HG02798 (cell line): Measurements from ENCODE around the gene DOCK10.
"Not testable (repeated sequence)": the region's sequence is repeated elsewhere in the genome, so short reads cannot be mapped to it uniquely, and the experiment has no call there.

Source experiments
- ATAC-seq: cut with Tn5 transposase; IDR thresholded peaks from one replicate; pipeline ENCODE4 v1.9.1; 2021; ENCODE audit warnings: mild to moderate bottlenecking; ENCODE audit not compliant: unreplicated experiment, poor library complexity

The DOCK10 gene

DNA sequence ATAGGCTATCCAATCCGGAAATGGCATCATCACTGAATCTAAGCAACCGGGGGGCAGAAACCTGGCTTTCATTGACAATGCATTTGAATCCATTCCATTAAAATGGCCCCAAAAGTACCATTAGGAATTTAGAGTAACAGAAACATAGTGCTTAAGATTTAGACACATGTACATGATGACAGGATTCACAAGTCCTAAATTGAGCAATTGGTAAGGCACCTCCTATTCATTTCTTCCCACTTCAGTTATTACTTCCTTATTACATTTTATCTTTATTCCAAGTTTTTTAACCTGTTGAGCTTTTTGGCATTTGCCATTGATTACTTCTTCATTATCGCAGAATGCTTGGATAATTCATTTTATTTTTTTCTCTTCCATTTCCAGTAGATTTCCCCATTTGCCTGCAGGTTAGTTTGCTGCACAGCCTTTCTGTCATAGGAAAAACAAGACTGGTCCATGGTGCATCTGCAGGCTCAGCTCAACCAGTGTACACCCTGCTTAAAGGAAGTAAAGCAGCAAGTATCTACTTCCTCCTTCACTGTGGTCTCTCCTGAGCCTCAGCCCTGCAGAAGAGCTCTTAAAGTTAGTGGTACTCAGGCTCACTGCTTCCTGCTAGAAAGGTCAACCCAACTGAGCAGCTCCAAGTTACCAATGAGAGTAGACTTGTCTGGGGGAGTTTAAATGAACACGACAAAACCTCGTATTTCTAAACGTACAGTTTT lies 89.2 kb downstream of the DOCK10 start:
- peak; percentile 63 for ATAC-seq

DNA sequence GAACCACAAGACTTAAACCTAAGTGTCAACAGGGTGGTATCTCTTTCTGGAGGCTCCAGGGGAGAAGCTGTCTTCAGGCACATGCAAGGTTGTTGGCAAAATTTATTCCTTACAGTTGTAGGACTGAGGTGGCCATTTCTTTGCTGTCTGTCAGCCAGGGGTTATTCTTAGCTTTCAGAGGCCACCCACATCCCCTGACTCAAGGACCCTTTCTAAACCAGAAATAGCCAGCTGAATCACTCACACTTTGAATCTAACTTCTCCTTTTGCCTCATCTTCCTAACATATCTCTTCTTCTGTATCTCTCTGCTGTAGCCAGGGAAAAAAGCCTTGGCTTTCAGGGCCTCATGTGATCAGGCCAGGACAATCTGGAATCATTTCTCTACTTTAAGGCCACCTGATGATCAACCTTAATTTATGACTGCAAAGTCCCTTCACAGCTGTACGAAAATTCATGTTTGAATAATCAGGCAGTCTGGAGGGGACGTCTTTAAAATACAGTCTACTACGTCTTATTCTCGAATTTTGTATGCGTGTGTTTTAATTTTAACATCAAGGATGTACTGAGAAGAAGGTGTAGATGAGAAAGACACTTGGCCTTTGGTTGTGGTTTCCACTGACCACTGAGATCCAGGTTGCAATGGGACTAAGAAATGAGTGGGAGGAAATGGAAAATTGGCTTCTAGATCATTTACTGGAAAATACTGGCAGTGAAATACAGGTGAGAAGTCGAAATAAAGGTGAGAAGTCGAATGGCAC lies 90.4 kb downstream of the DOCK10 start:
- peak; percentile 29 for ATAC-seq

DNA sequence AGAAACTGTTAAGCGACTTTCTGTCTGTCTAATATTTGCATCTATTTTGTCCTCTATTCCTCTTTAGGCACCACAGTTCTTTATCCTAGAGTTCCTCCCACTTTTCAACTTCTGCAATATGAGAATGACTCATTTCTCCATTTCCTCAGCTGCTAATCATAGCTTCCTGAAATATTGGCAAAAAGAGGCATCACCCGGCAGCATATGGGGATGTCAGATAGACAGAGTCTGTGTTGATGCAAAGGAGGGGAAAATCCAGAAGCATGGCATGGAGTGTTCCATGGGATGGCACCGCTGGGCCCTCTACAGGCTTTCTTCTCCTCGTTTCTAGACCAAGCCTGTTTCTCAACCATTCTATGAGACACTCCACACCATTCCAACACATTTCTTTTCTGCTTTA lies 93.4 kb downstream of the DOCK10 start:
- no peak for ATAC-seq

DNA sequence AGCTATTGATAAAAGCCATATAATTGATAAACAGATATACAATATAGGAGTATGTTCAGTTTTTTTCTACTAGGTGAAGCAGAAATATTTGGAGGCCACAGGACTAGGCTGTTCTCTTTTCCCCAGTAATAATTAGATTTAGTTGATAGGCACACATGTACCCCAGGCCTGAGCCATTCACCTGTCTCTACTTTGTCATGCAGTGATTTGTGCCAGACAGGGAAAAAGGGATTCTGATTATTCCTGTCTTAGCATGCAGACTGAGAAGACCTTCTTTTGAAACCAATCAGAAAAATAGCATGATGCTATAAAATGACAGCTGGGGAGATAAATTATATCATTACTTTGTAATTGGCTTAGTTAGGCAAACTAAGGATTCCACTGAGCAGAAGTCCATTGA lies 94.3 kb downstream of the DOCK10 start:
- no peak for ATAC-seq

DNA sequence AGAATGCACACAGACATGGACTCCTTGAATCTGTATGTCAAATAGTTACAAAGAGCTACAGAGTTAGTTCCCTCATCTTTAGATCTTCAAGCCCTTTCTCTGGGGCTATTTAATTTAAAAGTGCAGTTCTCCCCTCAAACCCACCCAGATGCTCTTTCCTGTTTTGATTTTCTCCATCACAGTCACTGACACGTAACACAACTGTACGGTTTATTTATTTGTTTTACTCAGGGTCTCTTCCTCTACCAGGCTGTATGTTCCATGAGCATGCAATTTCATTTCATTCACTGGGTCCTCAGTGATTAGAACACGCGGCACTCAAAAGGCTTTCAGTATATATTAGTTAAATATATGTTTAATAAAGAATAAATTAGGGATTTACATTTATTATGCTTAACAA lies 94.7 kb downstream of the DOCK10 start:
- ATAC-seq, result no peak

DNA sequence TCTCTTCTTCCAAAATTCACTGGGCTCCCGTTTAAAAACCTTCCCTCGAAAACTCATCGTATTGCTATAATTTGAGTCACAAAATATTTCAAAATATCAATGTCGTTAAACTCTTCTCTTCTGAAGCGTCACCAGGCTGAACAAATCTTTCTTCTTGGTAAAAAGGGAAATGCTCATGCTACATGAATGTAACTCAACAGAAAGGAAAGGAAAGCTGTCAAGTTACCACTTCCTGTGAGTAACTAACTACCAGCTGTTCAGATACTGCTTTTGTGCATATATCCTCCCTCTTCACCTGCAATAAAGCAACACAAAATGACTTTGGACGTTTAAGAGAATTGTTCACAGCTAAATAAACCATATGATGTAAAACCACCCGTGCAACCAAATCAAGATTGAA lies 95.4 kb downstream of the DOCK10 start:
- peak; percentile 80 for ATAC-seq

DNA sequence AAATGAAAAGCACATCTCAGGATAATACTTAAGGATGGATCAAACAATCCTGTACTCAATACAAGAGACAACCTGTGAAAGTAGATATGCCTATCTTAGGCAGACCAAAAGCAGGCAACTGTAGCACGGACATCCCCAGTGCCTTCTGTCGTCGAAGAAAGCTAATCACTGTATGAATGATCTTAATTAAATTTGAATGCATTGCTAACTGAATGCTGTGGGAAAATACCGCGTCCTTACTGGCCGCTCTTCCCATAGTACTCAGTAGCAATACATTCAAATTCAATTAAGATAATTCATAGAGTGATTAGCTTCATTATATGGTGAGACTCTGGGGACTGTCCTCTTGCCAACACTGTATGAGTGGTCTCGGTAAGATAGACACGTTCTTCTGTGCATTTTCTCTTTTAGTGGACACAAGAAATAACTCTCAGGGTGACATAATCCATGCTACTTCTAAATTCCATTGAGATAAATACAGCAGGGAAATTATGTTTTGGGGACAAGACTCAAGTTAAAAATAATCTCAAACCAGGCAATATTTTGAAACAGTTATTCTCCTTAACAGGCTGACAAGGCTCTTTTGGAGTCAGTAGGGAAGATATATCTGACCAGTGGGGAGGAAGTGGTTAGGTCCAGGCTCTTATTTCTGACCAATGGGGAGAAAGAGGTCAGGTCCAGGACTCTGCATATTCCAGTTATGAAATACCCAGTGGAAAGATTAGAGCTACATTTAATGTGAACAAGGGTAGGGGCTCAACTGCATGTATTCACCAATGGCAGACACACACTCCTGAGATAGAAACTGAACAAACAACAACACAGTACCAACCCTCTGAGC lies 97.3 kb downstream of the DOCK10 start:
- ATAC-seq, result peak; percentile 29

DNA sequence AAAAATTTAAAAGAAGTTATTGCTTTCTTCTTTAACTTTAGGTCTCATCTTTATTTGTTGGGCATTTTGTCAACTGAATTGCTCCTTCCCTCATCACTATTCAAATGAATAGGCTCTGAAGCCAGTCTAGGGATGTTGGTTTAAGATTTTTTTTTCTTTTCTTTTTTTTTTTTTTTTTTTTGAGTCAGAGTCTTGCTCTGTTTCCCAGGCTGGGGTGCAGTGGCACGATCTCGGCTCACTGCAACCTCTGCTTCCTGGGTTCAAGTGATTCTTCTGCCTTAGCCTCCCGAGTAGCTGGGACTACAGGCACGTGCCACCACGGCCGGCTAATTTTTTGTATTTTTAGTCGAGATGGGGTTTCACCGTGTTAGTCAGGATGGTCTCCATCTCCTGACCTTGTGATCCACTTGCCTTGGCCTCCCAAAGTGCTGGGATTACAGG lies 98.6 kb downstream of the DOCK10 start:
- ATAC-seq, result not testable (repeated sequence)

DNA sequence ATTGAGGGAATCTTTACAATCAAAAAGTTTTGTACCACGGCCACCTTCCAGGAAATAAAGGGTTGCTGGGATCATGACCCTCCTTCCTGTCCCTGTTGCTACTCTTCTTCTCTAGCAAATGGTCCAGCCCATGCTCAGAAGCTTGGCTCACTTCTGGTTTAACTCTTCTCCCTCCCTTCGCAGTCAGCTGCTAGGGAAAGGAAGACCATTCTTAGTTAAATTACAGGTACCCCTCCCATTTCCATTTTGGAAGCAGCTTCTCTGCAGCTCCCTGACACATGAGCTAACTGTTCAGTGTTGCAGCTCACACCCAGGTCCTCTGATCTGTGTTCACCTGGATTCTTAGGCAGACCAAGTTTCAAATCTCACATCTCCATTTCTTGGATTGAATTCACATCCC lies 100.3 kb downstream of the DOCK10 start:
- ATAC-seq, result no peak

DNA sequence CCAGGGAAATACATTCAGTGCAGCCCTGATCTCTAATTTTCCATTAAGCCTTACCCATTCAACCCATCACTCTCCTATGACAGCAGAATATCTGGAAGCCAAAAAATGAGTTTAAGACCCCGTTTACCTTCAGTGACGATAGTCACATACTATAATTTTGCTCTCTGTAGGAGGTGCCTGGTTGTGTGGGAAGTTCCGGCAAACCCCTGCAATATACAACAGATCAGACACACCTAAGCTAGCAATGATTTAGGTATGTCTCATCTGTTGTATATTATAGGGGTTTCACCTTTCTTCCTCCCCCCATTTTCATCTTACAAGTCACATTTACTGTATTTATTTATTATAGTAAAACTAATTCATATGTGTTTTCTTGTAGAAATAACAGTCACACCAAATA lies 101.7 kb downstream of the DOCK10 start:
- no peak for ATAC-seq

DNA sequence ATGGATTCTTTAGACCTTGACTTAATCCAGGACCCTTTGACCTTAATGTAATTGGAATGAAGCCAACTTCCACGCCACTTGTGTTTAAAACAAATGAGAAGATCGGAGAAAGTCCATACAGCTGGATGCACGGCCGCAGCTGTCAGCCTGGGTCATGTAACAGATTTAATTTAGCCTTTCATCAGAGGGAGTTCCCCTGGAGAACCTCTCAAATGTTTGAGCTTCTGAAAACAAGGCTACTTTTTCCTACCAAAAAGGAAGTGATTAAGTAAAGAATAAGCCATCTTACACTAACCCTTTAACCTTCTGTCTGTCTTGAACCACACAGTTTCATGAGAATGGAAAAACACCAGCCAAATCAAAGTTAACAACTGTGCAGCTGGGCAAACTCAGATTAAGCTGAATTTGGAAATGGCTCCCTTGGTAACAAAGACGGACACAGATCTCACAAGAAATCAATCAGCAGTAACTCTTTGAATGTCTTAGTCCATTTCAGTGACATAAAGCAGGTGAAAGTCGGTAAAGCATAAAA lies 103.6 kb downstream of the DOCK10 start:
- peak; percentile 48 for ATAC-seq

DNA sequence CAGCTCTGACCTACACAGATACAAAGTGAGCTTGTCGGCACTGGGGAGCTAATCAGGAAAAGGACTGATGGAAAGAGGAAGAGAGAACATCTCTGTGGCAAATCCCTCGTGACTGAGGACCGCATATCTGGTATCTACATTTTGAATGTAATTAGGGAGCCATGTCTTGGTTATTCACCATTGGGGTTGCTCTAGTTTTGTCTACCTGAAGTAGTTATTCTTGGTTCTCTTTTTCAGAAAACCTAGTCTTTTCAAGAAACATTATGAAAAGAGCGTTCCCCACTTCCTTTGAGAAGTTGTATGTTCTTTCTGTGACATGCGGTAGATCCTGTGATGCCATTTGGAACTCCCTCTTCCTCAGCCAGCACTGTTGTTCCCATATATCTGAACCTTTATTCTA lies 104.4 kb downstream of the DOCK10 start:
- ATAC-seq, result peak; percentile 86

DNA sequence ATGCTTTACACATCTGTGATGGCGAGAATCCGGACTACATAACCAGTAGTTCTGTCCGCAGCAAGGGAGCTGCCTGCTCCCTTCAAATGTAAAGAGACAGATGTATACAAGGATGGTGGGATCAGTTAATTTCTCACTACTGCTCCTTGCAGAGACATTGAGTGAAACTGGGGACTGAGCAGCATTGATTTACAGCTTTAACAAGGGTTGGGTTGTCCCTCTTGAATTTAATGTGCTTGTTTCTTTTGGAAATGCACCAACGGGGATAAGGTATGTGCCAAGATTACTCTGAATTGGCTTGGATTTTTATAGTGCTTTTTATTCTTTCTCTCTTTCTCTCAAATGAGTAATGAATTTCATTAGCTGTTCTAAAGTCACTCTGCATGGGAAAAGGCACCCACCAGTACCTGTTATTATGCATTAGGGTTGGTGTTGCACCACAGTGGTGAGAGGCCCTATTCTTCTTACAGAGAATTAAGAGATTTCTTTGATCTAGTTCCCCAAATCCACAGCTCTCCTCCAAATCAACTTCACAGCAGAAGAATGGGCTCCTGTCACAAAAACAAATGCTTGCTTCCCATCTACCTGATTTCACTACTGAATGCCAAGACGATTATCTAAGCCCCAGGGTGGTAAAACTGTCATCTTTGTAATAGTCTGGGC lies 107.6 kb downstream of the DOCK10 start:
- no peak for ATAC-seq

DNA sequence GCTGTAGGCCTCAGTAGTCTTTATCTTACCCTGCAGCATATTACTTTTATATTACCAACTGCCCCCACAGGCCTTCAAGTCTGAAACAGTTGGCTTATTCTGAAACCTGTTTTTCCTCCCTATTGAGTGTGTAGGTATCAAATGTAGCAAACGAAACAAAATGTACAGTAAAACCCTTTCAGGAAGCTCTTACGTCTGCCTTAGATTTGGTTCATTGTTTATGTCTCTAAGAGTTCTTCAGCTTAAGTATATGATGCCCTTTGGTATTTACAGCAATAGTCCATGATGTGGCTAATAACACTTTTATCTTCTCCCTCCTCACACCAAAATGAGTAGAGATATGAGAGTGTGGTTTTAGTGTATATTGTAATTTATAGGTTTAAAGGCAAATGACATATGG lies 108.8 kb downstream of the DOCK10 start:
- ATAC-seq, result no peak

DNA sequence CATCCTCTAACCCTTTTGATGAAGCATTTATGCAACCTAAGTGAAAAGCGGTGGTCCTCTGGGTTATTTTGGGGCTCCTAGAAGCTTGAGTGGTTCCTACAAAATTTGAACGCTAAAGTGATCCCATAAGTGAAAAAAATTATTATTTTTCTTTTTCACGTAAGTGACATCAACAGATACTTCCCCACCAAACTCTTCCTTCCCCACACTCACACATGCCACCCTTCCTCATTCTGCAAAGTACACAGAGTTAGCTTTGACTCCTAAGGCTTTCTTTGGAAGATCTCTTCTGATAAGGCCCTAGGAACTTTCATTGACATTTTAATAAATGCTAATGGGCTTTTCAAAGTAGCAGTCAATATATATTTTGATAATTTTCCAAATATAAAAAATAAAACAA lies 109.7 kb downstream of the DOCK10 start:
- ATAC-seq, result no peak

DNA sequence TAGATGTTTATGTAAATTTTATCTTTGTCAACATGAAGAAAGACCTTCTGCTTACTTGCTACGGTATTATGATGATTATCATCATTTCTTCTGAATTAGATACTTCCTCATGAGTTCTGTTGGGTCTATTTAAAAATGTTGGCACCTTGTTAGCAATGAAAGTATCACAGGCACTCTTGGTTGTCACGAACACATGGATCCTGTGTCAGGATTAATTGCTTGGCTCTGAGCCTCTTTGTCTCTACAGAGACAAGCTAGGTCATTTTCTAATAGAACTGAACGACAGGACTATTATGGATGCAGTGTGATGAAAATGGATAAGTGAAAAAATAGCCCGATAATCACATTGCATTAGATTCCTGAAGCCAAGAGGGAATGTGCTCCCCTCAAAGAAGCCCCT lies 110.3 kb downstream of the DOCK10 start:
- no peak for ATAC-seq

DNA sequence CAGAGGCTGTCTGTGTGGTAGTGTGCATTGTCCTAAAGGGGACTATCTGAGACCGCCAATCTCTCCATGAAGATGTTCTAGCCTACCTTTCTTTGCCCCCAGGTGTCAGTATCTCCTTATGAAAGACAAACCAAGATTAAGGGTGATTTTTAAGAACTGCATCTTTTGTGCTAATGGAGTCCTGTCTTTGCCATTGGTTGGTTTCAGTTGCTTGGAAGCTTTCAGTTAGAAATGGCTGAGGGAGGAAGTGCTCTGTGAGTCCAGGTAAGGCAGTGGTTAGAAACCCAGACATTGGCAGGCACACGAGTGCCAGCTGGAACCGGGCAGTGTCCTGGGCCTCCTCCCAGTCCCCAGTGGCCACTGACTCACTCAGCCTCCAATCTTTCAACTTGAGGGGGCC lies 111.3 kb downstream of the DOCK10 start:
- ATAC-seq, result no peak

DNA sequence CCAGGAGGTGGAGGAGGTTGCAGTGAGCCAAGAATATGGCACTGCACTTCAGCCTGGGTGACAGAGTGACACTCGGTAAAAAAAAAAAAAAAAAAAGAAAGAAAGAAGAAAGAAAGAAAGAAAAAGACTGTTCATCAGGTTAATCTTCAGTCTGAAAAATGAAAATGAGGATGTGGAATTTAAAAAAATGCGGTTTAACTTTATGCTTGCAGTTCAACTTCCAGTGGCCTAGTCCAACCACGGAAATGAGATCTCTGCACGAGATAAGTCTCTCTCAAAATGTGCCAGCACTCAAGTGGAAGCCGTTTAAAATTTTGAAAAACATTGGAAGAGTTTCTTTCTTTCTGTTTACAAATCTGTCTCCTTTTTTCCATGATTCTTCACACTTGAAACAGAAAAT lies 112.1 kb downstream of the DOCK10 start:
- no peak for ATAC-seq

DNA sequence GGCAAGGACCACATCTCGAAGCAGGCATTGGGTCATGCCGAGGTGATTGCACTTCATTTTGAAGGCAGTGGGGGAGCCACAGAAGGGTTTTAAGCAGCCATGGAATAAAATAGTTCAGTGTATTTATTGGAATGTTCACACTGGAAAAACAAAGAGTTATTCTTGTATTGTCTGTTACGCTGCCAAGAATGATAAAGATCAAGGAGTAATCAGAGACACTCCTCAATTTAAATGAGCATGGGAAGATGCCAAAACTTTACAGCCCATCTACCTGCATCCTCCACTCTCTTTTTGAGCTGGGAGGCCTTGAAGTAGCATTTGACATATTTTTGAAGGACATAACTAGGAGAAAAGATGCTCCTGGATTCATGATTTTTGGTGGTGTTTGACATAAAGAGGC lies 112.8 kb downstream of the DOCK10 start:
- ATAC-seq, result no peak

DNA sequence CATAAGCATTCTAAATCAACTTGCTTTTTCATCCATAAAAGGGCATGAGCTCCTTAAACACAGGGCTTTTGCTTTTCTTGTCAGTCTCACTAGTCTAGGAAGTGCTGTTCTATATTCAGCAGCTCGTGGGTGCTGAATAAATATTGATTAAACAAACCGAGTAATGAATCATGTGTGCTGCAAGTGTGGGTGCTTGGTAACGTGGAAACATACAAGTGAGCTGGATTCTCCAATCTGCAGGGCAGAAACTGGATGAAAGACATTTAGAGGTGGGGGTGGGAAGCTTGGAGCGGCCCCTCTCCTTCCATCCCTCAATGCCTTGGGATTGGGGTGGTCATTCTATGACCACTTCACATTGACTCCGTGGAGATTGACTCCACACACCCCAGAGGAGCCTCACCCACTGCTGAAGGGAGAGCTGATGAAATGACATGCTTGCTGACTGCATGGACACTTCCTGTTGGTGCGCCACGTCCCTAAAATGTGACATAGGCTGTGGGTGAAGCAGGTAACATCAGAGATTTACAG lies 114.6 kb downstream of the DOCK10 start:
- no peak for ATAC-seq
